Measurements from ENCODE around the gene NAV3. TPM values are rescaled to one million over a fixed set of nuclear protein-coding genes. Genes with fewer than 3 reads are reported as not detected.
"Not testable (repeated sequence)": the region's sequence is repeated elsewhere in the genome, so short reads cannot be mapped to it uniquely, and the experiment has no call there.

The NAV3 gene
- total RNA-seq, 1 donor from 2014 or later: 8.7 TPM

DNA sequence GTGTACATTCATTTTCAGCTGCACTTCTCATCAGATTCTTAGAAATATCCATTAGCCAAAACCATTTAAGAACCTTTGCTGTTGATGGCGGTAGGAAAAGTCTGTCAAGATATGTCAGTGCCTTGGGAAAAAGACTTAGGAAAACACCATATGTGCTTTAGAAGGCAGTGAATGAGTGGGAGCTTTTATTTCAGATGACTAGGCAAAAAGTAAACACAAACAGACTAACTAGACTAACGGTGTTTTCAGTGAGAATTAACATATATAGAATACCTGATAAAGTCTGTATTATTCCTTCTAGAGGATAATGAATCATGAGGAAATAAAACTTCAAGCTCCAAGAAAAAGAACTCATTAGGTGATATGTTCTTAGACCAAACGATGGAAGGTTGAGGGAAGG, 418.9 kb downstream of the NAV3 start:
- Histone ChIP-seq H3K4me1 (no peaks in the 10 kb centered on the region), H3K27me3 (ENCODE audit: low read depth) (no peaks in the 10 kb centered on the region), H3K9me3 (no peaks in the 10 kb centered on the region), H3K4me3 (no peak overlapping the region), H3K27ac (no peak overlapping the region), H3K36me3 (no peaks in the 10 kb centered on the region)
- ATAC-seq: no peak
- no peak for DNase-seq
- TF ChIP-seq, protein P1, sequence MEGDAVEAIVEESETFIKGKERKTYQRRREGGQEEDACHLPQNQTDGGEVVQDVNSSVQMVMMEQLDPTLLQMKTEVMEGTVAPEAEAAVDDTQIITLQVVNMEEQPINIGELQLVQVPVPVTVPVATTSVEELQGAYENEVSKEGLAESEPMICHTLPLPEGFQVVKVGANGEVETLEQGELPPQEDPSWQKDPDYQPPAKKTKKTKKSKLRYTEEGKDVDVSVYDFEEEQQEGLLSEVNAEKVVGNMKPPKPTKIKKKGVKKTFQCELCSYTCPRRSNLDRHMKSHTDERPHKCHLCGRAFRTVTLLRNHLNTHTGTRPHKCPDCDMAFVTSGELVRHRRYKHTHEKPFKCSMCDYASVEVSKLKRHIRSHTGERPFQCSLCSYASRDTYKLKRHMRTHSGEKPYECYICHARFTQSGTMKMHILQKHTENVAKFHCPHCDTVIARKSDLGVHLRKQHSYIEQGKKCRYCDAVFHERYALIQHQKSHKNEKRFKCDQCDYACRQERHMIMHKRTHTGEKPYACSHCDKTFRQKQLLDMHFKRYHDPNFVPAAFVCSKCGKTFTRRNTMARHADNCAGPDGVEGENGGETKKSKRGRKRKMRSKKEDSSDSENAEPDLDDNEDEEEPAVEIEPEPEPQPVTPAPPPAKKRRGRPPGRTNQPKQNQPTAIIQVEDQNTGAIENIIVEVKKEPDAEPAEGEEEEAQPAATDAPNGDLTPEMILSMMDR (IDR thresholded peaks at IDR 0.05): no peak
- intact Hi-C loops (cut with DNase I): no loop called here

DNA sequence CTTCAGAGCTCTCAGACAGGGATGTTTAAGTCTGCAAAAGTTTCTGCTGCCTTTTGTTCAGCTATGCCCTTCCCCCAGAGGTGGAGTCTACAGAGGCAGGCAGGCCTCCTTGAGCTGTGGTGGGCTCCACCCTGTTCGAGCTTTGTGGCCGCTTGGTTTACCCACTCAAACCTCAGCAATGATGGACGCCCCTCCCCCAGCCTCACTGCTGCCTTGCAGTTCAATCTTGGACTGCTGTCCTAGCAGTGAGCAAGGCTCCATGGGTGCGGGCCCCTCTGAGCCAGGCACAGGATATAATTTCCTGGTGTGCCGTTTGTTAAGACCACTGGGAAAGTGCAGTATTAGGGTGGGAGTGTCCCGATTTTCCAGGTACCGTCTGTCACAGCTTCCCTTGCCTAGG, 427.0 kb downstream of the NAV3 start:
- H3K27me3 ChIP-seq (ENCODE audit: low read depth); H3K4me3 ChIP-seq; intact Hi-C loops (cut with DNase I); H3K9me3 ChIP-seq; H3K4me1 ChIP-seq; DNase-seq; H3K27ac ChIP-seq; ATAC-seq; H3K36me3 ChIP-seq: not testable (repeated sequence)

DNA sequence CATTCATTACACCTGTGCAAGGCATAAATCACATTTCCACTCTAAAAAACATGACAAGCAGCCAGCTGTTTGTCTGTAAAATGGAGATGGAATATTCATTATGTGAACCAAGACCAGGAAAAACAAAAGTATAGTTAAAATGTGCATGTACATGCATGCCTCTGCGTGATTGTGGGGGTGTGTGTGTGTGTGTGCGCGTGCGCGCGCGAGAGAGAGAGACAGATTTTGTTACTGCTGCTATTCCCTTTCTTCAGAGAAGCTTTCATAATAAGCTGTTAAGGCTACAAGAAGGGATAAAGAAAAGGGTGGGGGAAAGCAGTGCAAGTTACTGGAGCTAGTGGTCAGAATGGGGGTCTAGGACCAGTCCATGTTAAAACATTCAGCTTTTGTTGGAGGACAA, 430.3 kb downstream of the NAV3 start:
- H3K36me3 ChIP-seq: no peaks in the 10 kb centered on the region
- no peaks in the 10 kb centered on the region for H3K9me3 ChIP-seq
- no peak overlapping the region for H3K27ac ChIP-seq
- ATAC-seq (no peak), DNase-seq (no peak)
- H3K27me3 ChIP-seq (ENCODE audit: low read depth): no peaks in the 10 kb centered on the region
- intact Hi-C loops (cut with DNase I): no loop called here
- TF ChIP-seq, protein P1 (IDR thresholded peaks at IDR 0.05): no peak
- no peak overlapping the region for H3K4me3 ChIP-seq
- no peaks in the 10 kb centered on the region for H3K4me1 ChIP-seq

GRCh38 chr12:78261901-78262300, 431.2 kb downstream of the NAV3 start:
- Histone ChIP-seq H3K4me3 (no peak overlapping the region), H3K36me3 (no peaks in the 10 kb centered on the region), H3K27me3 (ENCODE audit: low read depth) (no peaks in the 10 kb centered on the region), H3K27ac (no peak overlapping the region), H3K9me3 (no peaks in the 10 kb centered on the region), H3K4me1 (no peaks in the 10 kb centered on the region)
- TF ChIP-seq, protein P1 (IDR thresholded peaks at IDR 0.05): no peak
- ATAC-seq (no peak), DNase-seq (no peak)
- intact Hi-C loops (cut with DNase I): no loop called here
